SW 1271 (cell line): ENCODE measurements around the gene XYLT1.

ENCODE experiments used
- DNase-seq, 2 experiments: peaks; one replicate each; lab custom pipeline; 2025; lab: John Stamatoyannopoulos, UW

XYLT1 gene

DNA sequence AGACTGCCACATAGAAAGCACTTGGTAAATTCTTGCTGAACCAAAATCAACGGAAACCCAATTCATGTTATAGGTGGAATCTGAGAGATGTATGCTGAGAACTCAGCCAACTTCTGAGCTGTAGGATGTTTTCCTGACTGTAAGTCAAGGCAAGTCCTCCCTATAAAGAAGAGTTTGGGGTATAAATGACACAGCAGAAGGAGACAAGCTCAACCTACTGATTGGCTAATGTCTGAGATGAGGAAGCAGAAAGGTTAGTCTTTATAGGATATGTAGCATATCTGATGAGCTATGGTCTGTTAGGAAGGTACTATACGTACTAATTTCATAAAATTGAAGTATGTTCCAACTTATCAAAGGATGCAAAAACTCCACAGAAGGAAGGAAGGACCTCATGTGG is 99.5 kb downstream of the XYLT1 start:
- DNase-seq, result no peak

DNA sequence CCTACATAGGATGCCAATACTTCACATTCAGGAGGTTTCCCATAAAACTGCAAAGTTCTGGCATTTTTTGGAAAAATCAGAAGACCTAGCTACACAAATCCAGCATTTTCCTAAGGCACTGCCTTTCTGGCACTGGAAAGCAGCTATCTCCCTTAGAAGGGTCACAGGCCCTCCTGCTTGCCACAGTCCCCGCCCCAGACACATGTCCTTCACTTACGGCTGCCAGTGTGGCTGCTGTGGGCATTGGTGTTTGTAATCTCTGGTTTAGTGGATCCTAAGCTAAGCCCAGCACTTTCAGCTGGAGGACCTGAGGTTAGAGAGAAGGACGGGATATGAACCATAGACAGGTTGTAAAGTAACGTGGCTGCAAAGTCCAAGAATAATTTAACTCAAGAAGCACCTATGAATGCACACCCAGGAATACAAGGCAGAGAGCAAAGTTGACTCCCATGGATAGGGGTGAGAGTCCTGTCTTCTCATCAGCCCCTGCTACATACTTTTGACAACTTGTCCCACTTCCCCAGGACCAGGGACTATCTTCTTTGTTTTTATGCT is 100.0 kb downstream of the XYLT1 start:
- DNase-seq, result no peak

DNA sequence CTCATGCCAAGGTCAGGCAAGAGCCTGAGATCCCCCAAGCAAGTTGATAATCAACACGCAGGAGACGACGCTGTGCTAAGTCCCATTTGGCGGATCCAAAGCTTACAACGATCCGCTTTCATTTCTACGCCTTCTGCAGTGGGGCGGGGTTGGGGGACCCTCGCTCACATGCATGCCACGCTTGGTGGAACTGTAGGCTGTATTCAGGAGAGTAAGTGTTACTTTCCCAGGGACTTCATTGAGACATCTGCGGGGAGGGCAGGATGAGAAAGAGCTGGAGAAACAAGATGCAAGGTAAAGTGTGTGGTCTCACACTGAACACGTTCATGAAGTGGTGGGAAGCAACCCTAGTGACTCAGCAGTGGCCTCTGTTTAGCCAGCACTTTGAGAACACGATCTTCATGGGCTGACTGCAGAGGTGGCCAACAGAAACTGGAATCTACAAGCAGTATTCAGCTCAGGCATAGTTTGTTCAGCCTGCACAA is 100.5 kb downstream of the XYLT1 start:
- no peak for DNase-seq

DNA sequence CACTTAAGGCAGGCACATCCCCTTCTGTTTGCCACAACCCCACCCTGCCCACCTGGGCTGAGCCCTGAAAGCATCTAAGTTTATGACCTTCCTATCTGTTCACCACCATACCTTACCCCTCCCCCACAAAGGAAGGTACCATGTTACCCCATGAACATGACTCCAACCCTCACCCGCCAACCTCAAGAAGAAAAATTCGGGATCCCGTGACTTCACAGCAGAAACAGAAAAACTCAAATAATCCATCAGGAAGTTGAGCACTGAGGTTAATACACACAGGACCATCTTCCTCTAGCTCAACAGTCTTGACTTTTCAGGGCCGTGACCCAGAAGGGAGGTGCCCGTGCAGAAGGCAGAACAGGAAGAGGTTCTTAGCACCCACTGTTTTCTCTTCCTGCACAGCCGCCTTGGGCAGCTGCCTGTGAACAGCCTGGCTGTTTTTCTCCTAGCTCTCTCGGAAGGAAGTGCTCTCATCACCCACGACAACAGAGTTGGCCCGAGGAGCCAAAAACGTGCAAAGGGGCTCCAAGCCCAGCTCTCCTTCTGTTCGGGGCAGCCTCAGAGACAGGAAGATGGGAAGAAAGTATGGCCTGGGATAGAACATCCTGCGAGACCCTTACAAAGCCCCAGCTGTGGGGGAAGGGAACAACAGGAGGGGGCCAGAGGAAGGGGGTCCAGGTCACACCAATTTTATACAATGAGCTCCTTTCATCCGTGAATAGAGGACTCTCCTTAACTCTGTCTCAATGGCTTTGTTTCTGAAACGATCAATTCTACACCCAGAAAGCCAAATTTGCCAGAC is 101.1 kb downstream of the XYLT1 start:
- no peak for DNase-seq

DNA sequence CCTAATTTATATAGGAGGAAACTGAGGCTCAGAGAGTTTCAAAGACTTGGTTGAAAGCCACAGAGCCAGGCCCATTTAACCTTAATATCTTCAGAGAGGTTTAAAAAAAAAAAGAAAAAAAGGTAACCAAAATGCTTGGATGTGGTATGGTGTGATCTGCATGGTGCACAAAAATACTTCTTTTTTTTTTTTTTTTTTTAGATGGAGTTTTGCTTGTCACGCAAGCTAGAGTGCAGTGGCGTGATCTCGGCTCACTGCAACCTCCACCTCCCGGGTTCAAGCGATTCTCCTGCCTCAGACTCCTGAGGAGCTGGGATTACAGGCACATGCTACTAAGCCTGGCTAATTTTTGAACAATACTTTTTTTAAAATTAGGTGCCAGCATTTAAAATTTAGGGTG is 101.8 kb downstream of the XYLT1 start:
- DNase-seq, result no peak

DNA sequence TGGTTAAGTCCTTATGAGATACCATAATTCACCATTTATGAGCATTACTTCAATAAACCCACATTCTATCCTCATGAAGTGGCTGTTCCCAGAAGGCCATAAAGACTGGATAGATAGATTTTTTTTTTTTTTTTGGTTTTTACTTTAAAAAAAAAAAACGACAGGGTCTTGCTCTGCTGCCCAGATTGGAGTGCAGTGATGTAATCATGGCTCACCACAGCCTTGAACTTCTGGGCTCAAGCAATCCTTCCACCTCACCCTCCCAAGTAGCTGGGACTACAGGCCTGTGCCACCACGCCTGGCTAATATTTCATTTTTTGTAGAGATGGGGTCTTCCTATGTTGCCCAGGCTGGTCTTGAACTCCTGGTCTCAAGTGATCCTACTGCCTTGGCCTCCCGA is 102.3 kb downstream of the XYLT1 start:
- DNase-seq, result no peak

DNA sequence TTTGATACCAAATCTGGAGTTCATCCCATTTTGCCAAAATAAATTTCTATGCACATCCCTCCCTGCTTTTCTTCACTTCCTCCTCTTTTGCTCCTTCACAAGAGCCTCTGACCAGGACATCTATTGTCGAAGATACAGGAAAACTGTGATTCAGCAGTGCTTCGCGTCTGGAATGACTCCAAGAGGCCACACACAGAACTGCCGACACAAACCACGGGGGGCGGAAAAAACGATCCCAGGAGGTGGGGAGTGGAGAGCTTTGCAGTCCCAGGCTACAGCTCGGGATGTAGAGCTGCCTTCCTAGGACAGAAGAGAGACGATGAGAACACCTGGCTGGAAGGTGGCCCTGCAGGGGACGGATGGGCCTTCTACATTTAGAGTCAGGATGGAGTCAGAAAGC is 102.8 kb downstream of the XYLT1 start:
- no peak for DNase-seq

DNA sequence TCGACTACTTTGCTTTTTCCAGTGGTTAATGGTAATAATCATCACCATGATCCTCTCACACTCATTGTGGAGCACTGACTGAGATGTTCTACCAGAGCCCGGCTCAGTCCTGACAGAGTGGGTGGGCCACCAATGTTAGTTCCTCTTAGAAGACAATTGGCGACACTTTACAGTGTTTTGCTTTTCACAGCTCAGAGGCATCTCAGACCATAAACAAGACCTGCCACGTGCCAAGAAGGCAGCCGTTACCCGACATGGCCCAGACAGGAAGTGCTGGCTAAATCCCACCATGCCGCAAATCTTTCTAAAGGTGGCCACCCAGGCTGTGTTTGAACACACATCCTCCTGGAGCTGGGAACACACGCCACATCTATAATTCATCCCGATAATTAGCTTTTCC is 103.7 kb downstream of the XYLT1 start:
- no peak for DNase-seq

DNA sequence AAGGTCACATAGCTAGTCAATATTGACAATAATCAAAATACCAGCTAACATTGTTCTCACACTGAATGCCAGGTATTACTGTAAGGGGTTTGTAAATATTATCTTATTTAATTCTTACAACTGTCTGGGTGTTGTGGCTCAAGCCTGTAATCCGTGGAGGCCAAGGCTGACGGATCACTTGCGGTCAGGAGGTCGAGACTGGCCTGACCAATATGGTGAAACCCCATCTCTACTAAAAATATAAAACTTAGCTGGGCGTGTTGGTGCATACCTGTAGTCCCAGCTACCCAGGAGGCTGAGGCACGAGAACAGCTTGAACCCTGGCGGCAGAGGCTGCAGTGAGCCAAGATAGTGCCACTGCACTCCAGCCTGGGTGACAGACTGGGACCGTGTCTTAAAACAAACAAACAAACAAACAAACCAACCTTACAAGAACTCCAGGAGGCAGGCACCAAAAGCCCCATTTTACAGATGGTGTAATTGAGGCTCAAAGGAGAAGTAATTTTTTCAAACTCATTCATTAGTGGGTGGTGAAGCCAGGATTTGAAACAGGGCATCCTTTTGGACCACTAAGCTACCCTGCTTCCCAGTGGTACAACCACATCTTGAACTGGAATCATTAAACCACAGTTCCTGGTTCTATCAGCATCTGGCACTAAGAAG is 104.3 kb downstream of the XYLT1 start:
- DNase-seq, result no peak

DNA sequence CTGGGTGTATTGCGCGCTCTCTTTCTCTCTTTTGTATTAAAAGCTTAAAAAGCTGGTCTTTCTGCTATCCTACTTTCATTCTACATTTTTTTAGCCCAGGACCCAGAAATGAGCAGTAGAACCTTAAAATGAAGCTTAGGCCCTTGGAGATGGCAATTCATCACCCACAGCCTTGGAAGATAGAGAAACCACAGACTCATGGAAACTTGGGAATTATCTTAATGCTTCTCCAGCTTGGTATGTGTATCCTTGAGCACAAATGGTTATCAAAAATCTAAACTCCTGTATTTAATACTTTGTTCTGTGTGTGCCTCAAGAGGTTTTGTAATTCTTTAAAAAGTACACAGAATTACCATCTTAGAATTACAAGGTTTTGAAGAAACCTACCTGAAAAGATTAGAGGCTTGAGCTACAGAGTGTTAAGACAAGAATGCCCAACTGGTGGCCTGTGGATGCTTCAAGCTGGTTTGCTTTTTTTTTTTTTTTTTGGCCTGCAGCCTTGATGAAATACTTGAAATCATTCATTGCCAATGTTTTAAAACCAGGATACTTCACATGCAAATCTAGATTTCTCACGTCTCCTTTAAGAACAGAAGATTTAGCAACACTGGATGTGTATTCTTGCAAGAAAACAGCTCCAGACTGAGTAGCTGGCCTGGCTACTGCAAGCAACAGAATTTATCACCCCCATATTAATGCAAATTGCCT is 105.0 kb downstream of the XYLT1 start:
- DNase-seq, result no peak

DNA sequence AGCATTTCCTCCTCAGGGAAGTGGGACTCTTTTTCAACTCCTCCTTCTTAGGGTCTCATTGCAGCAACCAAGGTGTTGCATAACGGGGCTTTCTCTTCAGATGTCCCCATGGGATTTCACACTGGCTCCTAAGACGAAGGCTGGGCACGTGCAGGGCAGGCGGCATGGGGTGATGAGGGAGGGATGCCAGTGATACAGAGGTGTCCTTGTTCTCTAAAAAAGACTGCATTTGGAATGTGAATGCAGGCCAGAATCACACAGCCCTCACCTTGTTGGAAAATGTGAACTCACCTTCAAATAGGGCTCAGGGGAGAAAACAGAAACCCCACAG is 105.6 kb downstream of the XYLT1 start:
- no peak for DNase-seq

DNA sequence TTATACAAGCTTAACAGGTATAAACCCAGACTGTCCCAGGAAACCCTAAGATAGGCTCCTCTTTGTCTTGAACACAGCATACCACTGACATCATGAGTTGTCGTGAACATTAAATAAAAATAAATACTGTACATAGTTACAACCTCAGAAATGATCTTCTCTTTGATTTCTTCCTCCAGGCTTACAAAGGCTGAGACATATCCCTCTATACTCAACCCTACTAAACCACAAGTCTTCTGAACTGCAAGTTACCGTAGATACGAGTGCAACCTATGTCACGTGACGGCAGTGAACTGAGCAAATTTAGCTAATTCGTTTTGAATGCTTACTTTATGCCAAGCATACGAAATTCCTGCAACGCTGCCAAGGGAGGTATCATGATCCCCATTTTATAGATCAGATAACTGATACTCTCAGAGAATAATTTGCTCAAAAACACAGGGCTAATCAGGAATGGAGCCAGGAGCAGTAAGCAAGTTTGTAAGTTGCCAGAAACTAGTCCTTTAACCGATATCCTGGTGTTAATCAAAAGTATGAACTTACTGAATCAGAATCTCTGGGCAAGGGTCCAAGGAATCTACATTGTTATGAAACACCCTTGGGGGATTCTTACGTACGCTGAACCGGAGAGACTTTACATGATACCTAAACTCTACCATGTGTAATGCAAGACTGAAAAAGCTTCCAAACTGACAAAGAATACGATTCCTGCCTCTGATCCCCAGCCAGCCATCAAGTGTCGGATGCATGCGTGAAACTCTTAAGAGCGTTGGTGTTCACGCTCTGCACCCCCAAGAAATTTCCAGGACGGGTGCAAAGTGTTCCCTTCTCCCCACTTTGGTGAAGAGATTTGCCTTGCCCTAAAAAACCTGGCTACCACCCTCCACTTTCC is 106.2 kb downstream of the XYLT1 start:
- DNase-seq, result no peak

DNA sequence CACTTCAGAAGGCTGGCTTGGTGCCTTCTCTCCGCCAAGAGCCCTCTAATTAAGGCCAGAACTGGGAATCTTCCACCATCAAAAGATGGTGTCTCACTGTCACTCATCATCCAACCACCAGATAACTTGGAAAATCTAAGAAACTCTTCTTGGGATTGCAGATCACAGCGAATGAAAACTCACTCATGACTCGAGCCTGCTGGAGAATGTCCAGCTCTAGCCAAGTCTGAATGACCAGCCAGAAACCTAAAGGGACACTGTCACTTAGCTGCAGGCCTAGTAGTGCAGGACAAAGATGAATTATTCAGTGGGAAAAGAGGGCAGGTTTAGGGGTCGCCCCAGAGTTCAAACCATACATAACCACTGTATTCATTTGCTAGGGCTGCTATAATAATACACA is 107.8 kb downstream of the XYLT1 start:
- DNase-seq, result no peak

DNA sequence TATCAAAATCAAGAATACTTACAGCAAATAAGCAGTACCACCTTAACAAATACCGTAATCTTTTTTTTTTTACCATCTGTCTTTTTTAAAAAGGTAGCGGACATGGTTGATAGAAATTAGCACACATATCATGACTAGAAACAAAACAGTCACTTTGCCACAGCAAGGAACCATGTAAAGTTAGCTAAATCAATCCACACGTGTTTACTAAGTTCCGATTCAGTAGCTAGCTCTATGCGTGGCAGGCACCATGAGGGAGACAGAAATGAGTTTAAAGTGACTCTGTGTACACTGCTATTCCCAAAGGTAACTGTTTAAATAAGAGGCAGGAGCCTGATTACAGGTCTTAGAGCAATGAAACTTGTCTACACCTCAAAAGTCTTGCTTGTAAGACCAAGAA is 108.6 kb downstream of the XYLT1 start:
- no peak for DNase-seq

DNA sequence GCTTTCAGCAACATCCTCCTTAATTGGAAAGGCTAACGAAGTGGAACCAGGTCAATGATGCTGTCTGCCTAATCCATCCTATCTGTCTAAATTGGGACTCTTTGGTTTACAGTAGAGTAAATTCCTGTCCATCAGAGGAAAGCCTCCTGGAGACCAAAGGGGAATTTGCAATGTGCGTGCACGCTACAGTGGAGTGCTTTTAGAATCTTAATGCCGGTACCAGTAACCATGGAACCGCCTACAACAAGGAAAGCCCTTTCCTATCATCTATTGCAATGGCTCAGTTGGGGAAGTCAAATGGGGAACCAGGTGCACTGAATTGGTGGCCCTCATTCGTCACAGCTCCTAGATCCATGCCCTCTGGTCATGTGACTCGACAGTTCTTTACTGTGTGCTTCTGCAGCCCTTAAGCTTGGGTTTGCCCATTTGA is 110.1 kb downstream of the XYLT1 start:
- no peak for DNase-seq

DNA sequence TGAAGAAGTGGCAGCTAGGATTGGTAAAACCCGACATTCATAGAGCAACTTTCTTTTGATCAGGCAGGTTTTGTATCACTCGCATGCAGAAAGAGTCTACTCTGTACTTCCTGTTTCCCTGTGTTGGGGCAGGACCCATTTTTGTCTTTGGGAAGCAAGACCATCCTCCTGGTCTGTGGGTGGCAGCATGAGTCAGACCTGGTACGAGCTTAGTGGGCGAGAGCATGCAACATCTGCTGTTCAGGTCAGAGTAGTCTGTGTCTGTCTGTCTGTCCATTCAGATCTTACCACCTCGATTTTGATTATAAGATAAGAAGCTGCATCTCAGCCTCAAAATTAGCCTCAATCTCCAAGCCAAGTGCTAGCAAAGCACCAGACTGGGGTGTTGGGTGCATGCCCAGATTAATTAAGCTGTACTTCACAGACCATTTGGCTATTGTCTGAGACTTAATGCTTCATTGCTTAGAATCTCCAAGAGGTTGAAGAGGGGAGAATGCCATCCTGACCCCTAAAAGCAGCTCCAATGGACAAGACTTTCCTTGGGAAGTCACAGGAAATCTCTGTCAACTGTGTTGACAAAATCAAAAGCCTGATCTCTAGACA is 110.9 kb downstream of the XYLT1 start:
- DNase-seq, result no peak

DNA sequence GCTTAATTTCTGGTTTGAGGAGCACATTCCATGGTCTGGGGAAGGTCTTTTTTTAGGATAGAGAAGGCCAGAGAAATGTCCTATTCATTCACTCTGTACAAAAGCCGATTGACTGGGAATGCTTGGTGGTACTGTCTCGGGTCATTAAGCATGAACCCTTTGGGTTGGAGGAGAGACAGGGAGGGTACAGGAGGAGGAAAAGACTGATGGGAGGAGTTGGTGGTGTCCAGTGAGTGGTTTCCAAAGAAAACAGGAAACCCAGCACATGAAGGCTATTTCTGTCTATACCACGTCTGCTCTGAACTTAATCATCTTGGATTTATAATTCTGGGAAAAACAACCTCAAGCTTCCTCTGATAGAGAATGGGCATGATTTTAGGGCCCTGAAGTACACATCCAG is 111.9 kb downstream of the XYLT1 start:
- no peak for DNase-seq

DNA sequence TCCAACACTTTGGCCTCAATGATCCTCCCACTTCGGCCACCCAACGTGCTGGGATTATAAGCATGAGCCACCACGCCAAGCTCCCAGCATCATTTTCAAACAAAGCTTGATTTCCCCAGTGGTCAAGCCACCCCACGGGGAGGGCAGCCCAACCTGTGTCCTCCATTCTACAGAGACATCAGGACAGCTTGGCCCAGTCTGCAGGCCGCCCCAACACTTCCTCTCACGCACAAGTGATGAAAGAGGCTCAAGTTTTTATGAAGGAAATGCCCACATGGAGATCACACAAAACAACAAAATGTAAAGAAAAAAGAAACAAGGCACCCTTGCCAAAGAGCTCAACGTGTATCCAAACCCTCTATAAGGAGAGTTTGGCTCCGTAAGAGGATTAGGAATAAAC is 112.4 kb downstream of the XYLT1 start:
- no peak for DNase-seq

DNA sequence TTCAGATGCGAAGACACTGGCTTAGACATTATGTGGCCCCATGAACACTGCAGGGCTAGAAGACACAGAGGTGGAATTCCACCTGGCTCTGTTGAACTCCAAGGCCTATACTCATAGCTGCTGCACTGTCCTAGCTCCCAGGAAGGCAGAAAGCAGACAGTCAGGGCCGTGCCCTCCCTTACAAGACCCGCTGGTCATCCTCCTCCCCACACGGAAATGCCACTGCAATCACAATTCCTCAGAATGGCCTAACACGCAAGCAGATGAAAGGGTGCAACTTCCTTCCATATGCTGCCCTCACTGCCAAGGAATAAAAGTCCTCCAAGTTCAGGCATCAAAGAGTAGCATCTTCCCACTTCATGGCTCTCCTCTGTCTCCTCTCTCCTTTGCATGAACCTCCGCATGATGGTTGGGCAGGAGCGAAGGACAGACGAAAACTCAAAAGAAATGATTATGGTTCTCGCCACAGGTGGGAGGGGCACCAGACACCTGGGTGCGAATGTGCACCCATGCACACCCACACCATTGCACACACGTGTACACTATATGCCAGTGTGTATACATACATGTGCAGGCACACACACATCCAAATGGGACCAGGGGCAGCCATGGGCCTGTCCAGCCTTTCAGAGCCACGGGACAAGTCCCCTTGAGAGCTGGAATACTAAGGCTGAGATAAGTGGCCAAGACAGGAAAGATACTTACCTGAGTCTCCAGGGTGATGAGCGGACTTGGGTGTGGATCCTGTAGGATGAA is 113.3 kb downstream of the XYLT1 start:
- DNase-seq, result no peak

DNA sequence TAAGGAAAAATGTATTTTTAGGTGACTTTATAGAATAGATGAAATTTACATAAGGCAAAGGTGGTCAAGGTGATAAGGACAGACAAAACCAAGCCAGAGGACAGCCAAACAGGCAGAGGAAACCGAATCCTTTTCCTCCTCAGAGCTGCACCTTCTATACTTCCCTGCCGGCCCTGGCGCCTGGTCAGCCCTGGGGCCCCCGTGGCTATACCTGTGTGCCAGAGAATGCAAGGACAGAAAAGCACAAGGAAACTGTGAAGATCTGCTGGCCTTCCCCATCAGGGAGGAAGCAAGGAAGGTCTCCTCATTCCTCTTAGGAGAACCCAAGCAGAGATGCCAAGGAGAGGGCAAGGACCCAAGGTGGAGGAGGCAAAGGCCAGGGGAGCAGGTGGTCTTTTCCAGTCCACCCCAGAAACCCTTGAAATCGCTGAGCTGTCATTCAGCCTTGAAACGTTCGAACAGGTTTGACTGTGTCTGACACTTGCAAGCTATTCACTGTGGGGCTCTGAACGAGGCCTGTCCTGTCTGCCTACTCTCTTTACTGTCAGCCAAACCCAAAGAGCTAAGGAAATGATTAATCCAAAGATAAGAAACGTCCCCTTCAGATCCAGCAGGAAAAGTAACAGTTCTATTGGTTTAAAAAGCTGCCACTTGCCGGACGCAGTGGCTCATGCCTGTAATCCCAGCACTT is 114.4 kb downstream of the XYLT1 start:
- no peak for DNase-seq
